KMS-11 (cell line): ENCODE results near the gene SLCO3A1.

Experiments
- H2AFZ ChIP-seq: fragments of 200-600 bp; sonication (generic); 2 replicates; pipeline ENCODE4 v1.6.1; 2016; ENCODE audit warnings: antibody characterized with exemption, mixed run types, low read depth
- H3K27ac ChIP-seq: fragments of 200-600 bp; sonication (generic); 2 replicates; pipeline ENCODE4 v1.6.1; 2016; ENCODE audit warnings: mild to moderate bottlenecking, mixed run types
- H3K27me3 ChIP-seq: fragments of 200-600 bp; sonication (generic); 2 replicates; pipeline ENCODE4 v1.6.1; 2017; ENCODE audit warnings: mild to moderate bottlenecking, low read depth, mixed run types, moderate library complexity; ENCODE audit not compliant: insufficient read depth
- H3K36me3 ChIP-seq: fragments of 200-600 bp; sonication (generic); 2 replicates; pipeline ENCODE4 v1.6.1; 2017; ENCODE audit warnings: mild to moderate bottlenecking, mixed run types; ENCODE audit not compliant: insufficient read depth
- H3K4me1 ChIP-seq: fragments of 200-600 bp; sonication (generic); 2 replicates; pipeline ENCODE4 v1.6.1; 2016; ENCODE audit warnings: mild to moderate bottlenecking, low read depth, mixed run types; ENCODE audit not compliant: poor library complexity, severe bottlenecking
- H3K4me2 ChIP-seq: fragments of 200-600 bp; sonication (generic); 2 replicates; pipeline ENCODE4 v1.7.0; 2016; ENCODE audit warnings: mild to moderate bottlenecking, mixed run types
- H3K4me3 ChIP-seq: fragments of 200-600 bp; sonication (generic); IDR thresholded peaks from 2 replicates; pipeline ENCODE4 v1.6.1; 2017; ENCODE audit warnings: low read depth, low read length, mixed read lengths; ENCODE audit not compliant: insufficient read depth
- H3K79me2 ChIP-seq: fragments of 200-600 bp; sonication (generic); 2 replicates; pipeline ENCODE4 v1.6.1; 2016; ENCODE audit warnings: low read depth, mixed run types; ENCODE audit not compliant: insufficient read depth
- H3K9ac ChIP-seq: fragments of 200-600 bp; sonication (generic); 2 replicates; pipeline ENCODE4 v1.6.1; 2016; ENCODE audit warnings: mild to moderate bottlenecking, mixed run types
- H4K20me1 ChIP-seq: fragments of 200-600 bp; sonication (generic); 2 replicates; pipeline ENCODE4 v1.6.1; 2016; ENCODE audit warnings: mild to moderate bottlenecking, mixed run types; ENCODE audit not compliant: insufficient read depth
- TF ChIP-seq, protein P1 (sequence below): fragments of 200-600 bp; sonication (generic); conservative IDR thresholded peaks from 2 replicates; pipeline ENCODE4 v1.6.1; 2017; ENCODE audit warnings: low read depth, mild to moderate bottlenecking, antibody characterized with exemption, low read length, moderate library complexity, mixed read lengths

Gene SLCO3A1

DNA sequence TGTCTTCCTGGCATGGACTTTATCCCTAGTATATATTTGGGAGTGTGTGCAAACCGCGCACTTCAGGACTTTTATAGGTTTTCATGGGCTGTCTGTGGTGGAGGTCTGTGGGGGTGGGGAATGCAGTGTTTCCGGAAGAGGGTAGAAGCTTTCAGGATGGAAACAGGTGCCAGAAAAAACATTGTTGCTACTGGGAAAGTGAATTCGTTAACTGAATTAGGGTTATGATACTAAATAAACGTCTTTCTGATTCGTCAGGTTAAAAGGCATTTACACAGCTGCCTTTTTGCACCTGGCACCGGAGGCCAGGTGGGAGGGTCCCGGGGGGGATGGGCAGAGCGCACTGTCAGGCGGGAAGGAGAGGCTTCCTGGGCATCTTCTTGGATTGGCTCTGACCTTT lies 62.1 kb downstream of the SLCO3A1 start:
- Histone ChIP-seq H3K27me3 (no peaks in the 10 kb centered on the region), H3K4me2 (no peak overlapping the region), H3K79me2 (no peaks in the 10 kb centered on the region), H3K4me1 (no peaks in the 10 kb centered on the region), H3K36me3 (no peaks in the 10 kb centered on the region), H3K4me3 (no peak overlapping the region), H3K27ac (no peak overlapping the region), H3K9ac (no peak overlapping the region), H4K20me1 (no peaks in the 10 kb centered on the region), H2AFZ (no peak overlapping the region)
- TF ChIP-seq, protein P1, sequence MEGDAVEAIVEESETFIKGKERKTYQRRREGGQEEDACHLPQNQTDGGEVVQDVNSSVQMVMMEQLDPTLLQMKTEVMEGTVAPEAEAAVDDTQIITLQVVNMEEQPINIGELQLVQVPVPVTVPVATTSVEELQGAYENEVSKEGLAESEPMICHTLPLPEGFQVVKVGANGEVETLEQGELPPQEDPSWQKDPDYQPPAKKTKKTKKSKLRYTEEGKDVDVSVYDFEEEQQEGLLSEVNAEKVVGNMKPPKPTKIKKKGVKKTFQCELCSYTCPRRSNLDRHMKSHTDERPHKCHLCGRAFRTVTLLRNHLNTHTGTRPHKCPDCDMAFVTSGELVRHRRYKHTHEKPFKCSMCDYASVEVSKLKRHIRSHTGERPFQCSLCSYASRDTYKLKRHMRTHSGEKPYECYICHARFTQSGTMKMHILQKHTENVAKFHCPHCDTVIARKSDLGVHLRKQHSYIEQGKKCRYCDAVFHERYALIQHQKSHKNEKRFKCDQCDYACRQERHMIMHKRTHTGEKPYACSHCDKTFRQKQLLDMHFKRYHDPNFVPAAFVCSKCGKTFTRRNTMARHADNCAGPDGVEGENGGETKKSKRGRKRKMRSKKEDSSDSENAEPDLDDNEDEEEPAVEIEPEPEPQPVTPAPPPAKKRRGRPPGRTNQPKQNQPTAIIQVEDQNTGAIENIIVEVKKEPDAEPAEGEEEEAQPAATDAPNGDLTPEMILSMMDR, result no peak

DNA sequence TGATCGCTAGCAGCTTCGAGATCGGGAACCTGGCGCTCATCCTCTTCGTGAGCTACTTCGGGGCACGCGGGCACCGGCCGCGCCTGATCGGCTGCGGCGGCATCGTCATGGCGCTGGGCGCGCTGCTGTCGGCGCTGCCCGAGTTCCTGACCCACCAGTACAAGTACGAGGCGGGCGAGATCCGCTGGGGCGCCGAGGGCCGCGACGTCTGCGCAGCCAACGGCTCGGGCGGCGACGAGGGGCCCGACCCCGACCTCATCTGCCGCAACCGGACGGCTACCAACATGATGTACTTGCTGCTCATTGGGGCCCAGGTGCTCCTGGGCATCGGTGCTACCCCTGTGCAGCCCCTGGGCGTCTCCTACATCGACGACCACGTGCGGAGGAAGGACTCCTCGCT lies 62.5 kb downstream of the SLCO3A1 start:
- no peak overlapping the region for H3K9ac ChIP-seq
- no peaks in the 10 kb centered on the region for H3K36me3 ChIP-seq
- no peak overlapping the region for H3K4me2 ChIP-seq
- H3K79me2 ChIP-seq, result no peaks in the 10 kb centered on the region
- H3K27ac ChIP-seq, result no peak overlapping the region
- H3K4me1 ChIP-seq, result no peaks in the 10 kb centered on the region
- H3K4me3 ChIP-seq, result no peak overlapping the region
- no peaks in the 10 kb centered on the region for H3K27me3 ChIP-seq
- H2AFZ ChIP-seq, result no peak overlapping the region
- no peaks in the 10 kb centered on the region for H4K20me1 ChIP-seq
- TF ChIP-seq, protein P1, result no peak

DNA sequence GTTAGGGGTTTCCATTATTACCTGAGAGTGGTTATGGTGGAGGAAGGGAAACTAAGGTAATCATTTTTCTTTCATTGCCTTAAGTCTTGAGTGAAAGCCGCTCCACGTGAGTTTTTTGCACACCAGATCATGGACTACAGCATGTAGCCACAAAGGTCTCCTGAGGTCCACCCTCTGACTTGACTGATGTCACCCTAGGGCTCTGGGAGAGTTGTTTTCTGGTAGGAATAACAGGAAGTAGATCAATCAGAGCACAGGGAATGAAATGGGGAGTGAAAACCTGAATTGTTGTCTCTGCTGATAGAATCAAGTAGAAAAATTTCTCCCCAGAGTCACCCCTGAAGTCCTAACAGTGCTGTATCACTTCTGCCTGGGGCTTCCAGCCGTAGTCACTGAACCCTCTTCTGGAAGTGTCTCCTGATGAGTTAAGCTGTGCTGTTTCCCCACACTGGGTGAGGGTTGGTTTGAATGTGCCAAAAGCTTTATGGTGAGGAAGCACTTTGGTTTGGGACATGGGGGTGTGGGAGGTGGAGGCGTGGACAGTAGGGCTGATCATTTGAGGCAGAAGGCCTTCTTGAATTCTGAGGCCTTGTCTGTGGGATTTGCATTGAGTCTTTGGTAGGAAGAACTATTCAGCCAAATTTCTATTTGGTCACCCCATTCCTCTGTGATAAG lies 64.3 kb downstream of the SLCO3A1 start:
- no peak overlapping the region for H3K4me3 ChIP-seq
- no peak overlapping the region for H3K9ac ChIP-seq
- no peak overlapping the region for H2AFZ ChIP-seq
- TF ChIP-seq, protein P1, result no peak
- H3K27ac ChIP-seq, result no peak overlapping the region
- H3K4me2 ChIP-seq, result no peak overlapping the region
- no peaks in the 10 kb centered on the region for H3K4me1 ChIP-seq
- no peaks in the 10 kb centered on the region for H3K36me3 ChIP-seq
- H3K27me3 ChIP-seq, result no peaks in the 10 kb centered on the region
- H4K20me1 ChIP-seq, result no peaks in the 10 kb centered on the region
- H3K79me2 ChIP-seq, result no peaks in the 10 kb centered on the region

DNA sequence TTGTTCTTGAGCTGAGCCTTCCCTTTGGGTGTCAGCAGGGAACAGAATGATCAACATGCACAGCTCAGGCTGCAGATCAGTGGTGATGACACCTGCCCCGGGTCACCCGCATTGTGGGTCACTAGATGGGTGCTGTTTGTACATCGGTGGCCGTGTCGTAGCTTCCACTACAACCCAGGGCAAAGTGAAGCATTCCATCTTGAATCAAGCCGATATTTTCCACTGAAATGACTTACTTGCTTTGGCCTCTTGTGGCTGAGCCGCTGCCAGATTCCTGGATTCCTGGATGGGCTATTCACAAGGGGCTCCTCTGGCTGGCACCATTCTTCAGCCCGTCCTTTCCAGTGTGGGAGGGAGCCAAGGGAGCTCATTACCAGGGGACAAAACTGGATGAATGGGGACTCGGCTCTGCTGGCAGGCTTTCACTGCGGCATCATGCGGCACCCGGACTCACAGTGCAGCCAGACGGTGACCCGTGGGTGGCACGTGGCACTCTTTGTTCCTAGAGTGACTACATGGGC lies 65.6 kb downstream of the SLCO3A1 start:
- Histone ChIP-seq H3K27ac (no peak overlapping the region), H3K79me2 (no peaks in the 10 kb centered on the region), H3K4me3 (no peak overlapping the region), H4K20me1 (no peaks in the 10 kb centered on the region), H3K4me2 (no peak overlapping the region), H3K36me3 (no peaks in the 10 kb centered on the region), H2AFZ (no peak overlapping the region), H3K27me3 (no peaks in the 10 kb centered on the region), H3K9ac (no peak overlapping the region), H3K4me1 (no peaks in the 10 kb centered on the region)
- TF ChIP-seq, protein P1, result no peak
